Measurements from ENCODE around the gene WEE1.

- no peak for TF ChIP-seq REST (IDR thresholded peaks at IDR 0.05; ENCODE audit: unreplicated experiment)
- no peak for TF ChIP-seq CTCF (conservative IDR thresholded peaks at IDR 0.05; ENCODE audit: low read depth in 2 of 2)
- no peak for TF ChIP-seq POLR2AphosphoS5 (IDR thresholded peaks at IDR 0.05; ENCODE audit: low read depth)
- no peak for TF ChIP-seq EZH2phosphoT487 (IDR thresholded peaks at IDR 0.05; ENCODE audit: unreplicated experiment)
- no peak for TF ChIP-seq EZH2 (IDR thresholded peaks at IDR 0.05; ENCODE audit: low read depth, unreplicated experiment)
- TF ChIP-seq NANOG (IDR thresholded peaks at IDR 0.05; ENCODE audit: borderline replicate concordance): no peak
- no peak for TF ChIP-seq STAT1 (IDR thresholded peaks at IDR 0.05; ENCODE audit: unreplicated experiment)
- no peak for TF ChIP-seq ETS1 (IDR thresholded peaks at IDR 0.05)
- no peak for TF ChIP-seq JUNB (IDR thresholded peaks at IDR 0.05; ENCODE audit: unreplicated experiment)
- TF ChIP-seq ZNF331 (CRISPR knock-in tag; IDR thresholded peaks at IDR 0.05; ENCODE audit: low read depth): no peak
Measured at GRCh38 chr11:9568161-9568853, 5.2 kb upstream of the WEE1 start.
